Sigmoid colon (tissue), 4 donors: ENCODE data around the gene ABCA9.

Source experiments
- CTCF ChIP-seq, 4 experiments: fragments of 450-650 bp in 3 of 4; fragments of 200-600 bp in 1 of 4; IDR thresholded peaks; one replicate each; pipeline ENCODE4 v1.5.1; 2016 to 2019; ENCODE audit warnings: antibody characterized with exemption in 4 of 4, mild to moderate bottlenecking in 3 of 4, moderate library complexity in 2 of 4
- EP300 ChIP-seq, 4 donors: sonication (generic); formaldehyde crosslinking; IDR thresholded peaks; one replicate each; pipeline ENCODE4 v1.6.1; 2017; ENCODE audit warnings: antibody characterized with exemption in 4 of 4

GRCh38 chr17:69018687-69019086, 42.0 kb downstream of the ABCA9 start:
- TF ChIP-seq CTCF (IDR thresholded peaks at IDR 0.05) (no peak), EP300 (IDR thresholded peaks at IDR 0.05) (no peak)
